GM04503 (cell line): ENCODE measurements around the gene SRSF5.
"Not testable (repeated sequence)": the region's sequence is repeated elsewhere in the genome, so short reads cannot be mapped to it uniquely, and the experiment has no call there.

Experiments used
- DNase-seq: peaks from one replicate; pipeline ENCODE4 v3.0.0-alpha.2; 2012; ENCODE audit warnings: low read depth

SRSF5 gene

DNA sequence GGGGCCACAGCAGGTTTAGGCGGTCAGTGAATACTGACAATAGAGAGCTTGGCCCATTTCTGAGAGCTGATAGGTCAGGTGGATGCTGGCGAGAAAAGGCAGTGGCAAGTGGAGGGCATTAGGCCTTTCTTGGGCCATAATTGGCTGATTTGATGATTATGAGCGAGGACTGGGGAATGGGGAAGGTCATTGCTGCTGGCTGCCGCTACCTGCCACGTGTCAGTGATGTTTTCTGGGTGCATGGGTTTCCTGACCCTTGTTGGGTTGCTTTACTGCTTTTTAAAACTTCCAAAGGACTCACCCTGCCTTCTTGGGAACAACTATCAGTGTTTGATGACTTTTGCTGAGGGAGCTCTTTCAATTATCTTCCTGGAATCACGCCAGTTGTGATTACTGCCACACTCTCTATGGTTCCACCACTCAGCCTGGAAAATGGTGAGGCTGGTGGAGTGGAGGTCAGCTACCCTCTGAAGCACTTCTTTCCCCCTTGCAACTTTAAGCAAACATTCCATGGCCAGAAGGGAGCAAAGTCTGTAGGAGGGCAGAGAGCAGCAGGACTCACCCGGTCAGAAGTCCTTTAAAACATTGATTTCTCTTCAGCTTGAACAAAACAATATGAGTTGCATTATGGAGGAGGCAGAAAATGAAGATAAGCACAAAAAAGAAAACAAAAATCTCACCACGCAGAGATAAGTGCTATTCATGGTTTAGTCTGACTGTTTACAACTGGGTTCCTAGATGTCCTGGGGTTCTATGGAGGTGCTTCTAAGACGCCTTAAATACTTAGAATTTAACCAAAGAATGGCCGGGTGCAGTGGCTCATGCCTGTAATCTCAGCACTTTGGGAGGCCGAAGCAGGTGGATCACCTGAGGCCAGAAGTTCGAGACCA is 42.2 kb downstream of the SRSF5 start:
- no peak for DNase-seq

DNA sequence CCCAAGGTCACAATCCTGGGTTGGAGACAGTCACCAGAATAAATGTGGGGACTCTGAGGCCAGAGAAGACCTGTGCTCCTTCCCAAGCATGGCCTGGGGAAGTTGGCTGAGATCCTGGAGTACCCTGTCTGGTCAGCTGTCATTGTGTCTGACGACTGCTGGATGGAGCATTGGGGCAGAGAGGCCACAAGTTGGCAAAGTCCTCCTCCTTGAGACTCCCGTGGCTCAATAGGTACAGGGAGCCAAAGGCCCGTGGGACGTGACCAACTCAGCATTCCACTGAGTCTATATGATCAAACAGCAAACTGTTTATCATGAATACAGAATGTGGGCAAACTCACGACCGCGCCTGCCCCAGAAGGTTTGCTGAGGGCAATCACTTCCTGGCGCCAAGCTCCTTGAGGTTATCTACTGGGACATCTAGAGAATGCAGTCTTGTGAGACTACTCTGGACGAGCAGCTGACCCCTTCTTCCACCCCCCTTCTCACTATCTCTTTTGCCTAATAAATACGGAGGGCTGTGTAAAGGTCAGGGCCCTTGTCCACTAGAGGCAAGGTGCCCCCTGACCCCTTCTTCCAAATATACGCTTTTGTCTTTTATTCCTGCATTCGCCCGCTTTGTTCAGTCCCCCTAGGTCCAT is 44.4 kb downstream of the SRSF5 start:
- DNase-seq = no peak

DNA sequence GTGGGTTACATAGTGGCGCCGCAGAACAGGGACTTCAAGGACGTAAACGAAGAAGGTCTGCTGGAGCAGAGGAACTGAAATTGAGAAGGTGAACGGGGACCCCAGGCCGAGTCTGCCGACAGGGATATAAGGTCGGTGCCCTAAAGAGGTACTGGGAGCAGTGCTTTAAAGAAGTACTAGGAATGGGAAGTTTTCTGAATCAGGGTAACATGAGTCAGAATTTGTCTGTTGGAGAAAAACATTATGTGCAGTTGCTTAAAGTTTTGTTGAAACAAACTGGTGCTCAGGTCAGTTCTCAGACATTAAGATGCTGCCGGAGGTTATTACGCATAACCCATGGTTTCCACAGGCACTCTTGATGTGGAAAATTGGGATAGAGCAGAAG is 44.9 kb downstream of the SRSF5 start:
- DNase-seq = no peak

DNA sequence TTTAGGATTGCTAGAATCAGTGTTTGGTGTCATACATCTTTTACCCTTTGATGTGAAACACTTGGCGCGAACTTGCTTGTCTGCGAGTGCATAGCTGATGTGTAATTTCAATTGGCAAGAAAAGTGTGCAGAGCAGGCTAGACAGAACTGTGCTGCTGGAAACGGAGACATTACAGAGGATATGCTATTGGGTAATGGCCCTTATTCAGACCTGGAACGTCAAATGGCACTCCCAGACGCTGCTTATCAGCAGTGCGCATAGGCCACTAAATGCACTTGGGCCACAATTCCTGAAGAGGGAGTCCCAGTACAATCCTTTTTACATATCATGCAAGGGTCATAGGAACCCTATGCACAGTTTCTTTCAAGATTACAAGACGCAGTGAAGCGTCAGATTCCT is 45.8 kb downstream of the SRSF5 start:
- DNase-seq = no peak

DNA sequence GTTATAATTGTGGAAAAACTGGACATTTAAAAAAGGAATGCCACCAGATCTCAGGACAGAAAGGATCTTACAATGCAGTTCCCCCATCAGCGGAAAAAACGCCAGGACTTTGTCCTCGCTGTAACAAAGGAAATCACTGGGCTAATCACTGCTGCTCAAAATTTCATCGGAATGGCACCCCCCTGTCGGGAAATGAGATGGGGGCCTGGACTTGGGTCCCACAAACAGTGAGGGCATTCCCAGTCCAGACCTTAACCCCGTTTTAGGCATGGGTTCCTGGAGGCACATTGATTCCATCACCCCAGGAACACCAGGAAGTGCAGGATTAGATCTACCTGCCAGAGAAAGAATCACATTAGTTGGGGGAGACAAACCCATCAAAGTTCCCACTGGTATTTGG is 46.4 kb downstream of the SRSF5 start:
- not testable (repeated sequence) for DNase-seq

GRCh38 chr14:69814397-69814796 is 47.5 kb downstream of the SRSF5 start:
- DNase-seq = no peak

DNA sequence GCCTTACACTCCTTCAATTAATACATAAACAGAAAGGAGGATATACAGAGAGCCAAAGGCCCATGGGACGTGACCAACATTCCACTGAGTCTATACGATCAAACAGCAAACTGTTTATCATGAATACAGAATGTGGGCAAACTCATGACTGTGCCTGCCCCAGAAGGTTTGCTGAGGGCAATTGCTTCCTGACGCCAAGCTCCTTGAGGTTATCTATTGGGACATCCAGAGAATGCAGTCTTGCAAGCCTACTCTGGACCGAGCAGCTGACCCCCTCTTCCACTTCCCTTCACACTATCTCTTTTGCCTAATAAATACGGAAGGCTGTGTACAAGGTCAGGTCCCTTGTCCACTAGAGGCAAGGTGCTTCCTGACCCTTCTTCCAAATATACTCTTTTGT is 48.6 kb downstream of the SRSF5 start:
- DNase-seq = no peak

DNA sequence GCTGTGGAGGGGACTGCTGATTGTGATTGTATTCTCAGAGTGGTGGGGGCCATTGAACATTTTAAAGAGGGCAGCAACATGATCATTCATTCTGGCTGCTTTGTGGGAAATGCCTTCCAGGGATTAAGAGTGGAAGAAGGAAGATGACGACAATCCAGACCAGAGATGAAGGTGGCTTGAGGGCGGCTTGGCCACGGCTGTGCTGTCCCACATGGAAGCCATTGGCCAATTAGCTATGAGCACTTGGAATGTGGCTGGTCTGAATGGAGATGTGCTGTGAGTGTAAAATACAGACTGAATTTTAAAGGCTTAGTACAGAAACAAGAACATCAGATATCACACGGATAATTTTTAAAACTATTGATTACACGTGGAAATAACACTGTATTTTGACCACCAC is 49.3 kb downstream of the SRSF5 start:
- no peak for DNase-seq

- no peak for DNase-seq
Measured at GRCh38 chr14:69818758-69819191, 51.8 kb downstream of the SRSF5 start.

GRCh38 chr14:69819607-69820006 is 52.7 kb downstream of the SRSF5 start:
- DNase-seq = no peak

DNA sequence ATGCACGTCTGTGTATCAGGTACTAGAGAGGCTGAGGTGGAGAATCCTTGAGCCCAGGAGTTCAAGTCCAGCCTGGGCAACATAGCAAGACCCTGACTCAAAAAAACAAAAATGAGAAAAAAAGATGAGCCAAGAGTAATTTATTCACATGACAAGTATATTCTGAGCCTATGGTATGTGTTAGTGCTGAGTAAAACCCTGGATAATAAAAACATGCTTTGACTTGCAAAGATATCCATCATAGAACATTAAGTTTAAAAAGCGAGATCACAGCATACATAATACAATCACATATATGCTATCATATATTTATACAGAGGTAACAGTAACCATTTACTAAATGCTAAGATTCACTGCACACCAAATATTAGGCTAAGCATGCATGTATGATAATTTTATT is 54.0 kb downstream of the SRSF5 start:
- no peak for DNase-seq
